Tibial nerve (tissue), 4 donors: ENCODE results near the gene PPM1L. TPM values are rescaled to one million over a fixed set of nuclear protein-coding genes. Genes with fewer than 3 reads are reported as not detected.

ENCODE experiments used
- DNase-seq, 2 donors: peaks; one replicate each; pipeline ENCODE4 v3.0.0-alpha.2; 2019; ENCODE audit warnings: low spot score in 2 of 2
- H3K27ac ChIP-seq, 4 donors: fragments of 200-600 bp; sonication (generic) in 3 of 4; one replicate each; pipeline ENCODE4 v1.5.1; 2017 to 2019; ENCODE audit warnings: mild to moderate bottlenecking in 1 of 4
- H3K27me3 ChIP-seq, 2 donors: fragments of 200-600 bp; sonication (generic) in 1 of 2; one replicate each; pipeline versions ENCODE4 v1.5.1 to v1.6.0; 2017 to 2019
- H3K36me3 ChIP-seq, 3 donors: fragments of 200-600 bp; sonication (generic); one replicate each; pipeline ENCODE4 v1.5.1; 2018 to 2019
- H3K4me1 ChIP-seq, 4 donors: fragments of 200-600 bp; sonication (generic) in 3 of 4; one replicate each; pipeline ENCODE4 v1.5.1; 2017 to 2019
- H3K4me3 ChIP-seq, 4 donors: fragments of 200-600 bp; sonication (generic) in 3 of 4; one replicate each; pipeline ENCODE4 v1.5.1; 2017 to 2019; ENCODE audit warnings: mild to moderate bottlenecking in 1 of 4, moderate library complexity in 1 of 4
- H3K9me3 ChIP-seq, 4 donors: fragments of 200-600 bp; sonication (generic) in 3 of 4; one replicate each; pipeline ENCODE4 v1.5.1; 2017 to 2019
- EP300 ChIP-seq, 2 donors: sonication (generic); formaldehyde crosslinking; IDR thresholded peaks; one replicate each; pipeline ENCODE4 v1.6.1; 2017; ENCODE audit warnings: antibody characterized with exemption in 2 of 2, mild to moderate bottlenecking in 1 of 2
- POLR2A ChIP-seq, 2 donors: fragments of 450-650 bp; IDR thresholded peaks; one replicate each; pipeline ENCODE4 v1.6.1; 2017; ENCODE audit warnings: antibody characterized with exemption in 2 of 2, mild to moderate bottlenecking in 2 of 2, moderate library complexity in 2 of 2
- WGBS, 2 donors: methylation state at CpG; one replicate each; pipeline ENCODE4 v1.1.5; 2018; 5-methylcytosine and 5-hydroxymethylcytosine counted together
- total RNA-seq, 4 donors: library from RNA; depleted of rRNA; stranded (reverse); fragments of >200 nt; gene quantifications; one replicate each; pipeline ENCODE4 v1.1.0, GENCODE V29; 2016
- TF ChIP-seq, protein P1 (sequence below), 5 experiments: fragments of 200-600 bp in 3 of 5; fragments of 450-650 bp in 2 of 5; sonication (generic) in 3 of 5; IDR thresholded peaks; one replicate each; pipeline ENCODE4 v1.5.1; 2016 to 2019; ENCODE audit warnings: antibody characterized with exemption in 5 of 5, mild to moderate bottlenecking in 3 of 5, moderate library complexity in 2 of 5

Gene PPM1L
- total RNA-seq, 4 donors from 2014 or later: 13.2 to 41.0 (median 24.3) TPM

GRCh38 chr3:160773722-160774121 is 17.7 kb downstream of the PPM1L start:
- Histone ChIP-seq H3K27ac (no peak overlapping the region), H3K4me1 (peaks cover 0 to 2% (median 0%) of the 10 kb centered on the region in 4 donors), H3K4me3 (no peak overlapping the region), H3K36me3 (no peaks in the 10 kb centered on the region), H3K9me3 (no peaks in the 10 kb centered on the region), H3K27me3 (no peaks in the 10 kb centered on the region)
- TF ChIP-seq POLR2A (IDR thresholded peaks at IDR 0.05): no peak
- TF ChIP-seq, protein P1, sequence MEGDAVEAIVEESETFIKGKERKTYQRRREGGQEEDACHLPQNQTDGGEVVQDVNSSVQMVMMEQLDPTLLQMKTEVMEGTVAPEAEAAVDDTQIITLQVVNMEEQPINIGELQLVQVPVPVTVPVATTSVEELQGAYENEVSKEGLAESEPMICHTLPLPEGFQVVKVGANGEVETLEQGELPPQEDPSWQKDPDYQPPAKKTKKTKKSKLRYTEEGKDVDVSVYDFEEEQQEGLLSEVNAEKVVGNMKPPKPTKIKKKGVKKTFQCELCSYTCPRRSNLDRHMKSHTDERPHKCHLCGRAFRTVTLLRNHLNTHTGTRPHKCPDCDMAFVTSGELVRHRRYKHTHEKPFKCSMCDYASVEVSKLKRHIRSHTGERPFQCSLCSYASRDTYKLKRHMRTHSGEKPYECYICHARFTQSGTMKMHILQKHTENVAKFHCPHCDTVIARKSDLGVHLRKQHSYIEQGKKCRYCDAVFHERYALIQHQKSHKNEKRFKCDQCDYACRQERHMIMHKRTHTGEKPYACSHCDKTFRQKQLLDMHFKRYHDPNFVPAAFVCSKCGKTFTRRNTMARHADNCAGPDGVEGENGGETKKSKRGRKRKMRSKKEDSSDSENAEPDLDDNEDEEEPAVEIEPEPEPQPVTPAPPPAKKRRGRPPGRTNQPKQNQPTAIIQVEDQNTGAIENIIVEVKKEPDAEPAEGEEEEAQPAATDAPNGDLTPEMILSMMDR (IDR thresholded peaks at IDR 0.05): no peak
- no peak for TF ChIP-seq EP300 (IDR thresholded peaks at IDR 0.05)
- no peak for DNase-seq

GRCh38 chr3:160774172-160774571 is 18.1 kb downstream of the PPM1L start:
- Histone ChIP-seq H3K36me3 (no peaks in the 10 kb centered on the region), H3K4me1 (peaks cover 0 to 5% (median 0%) of the 10 kb centered on the region in 4 donors), H3K27me3 (no peaks in the 10 kb centered on the region), H3K9me3 (no peaks in the 10 kb centered on the region), H3K27ac (no peak overlapping the region), H3K4me3 (no peak overlapping the region)
- DNase-seq: no peak
- TF ChIP-seq EP300 (IDR thresholded peaks at IDR 0.05): no peak
- TF ChIP-seq POLR2A (IDR thresholded peaks at IDR 0.05): no peak
- TF ChIP-seq, protein P1 (IDR thresholded peaks at IDR 0.05): no peak
- WGBS, 2 donors: 83 to 88% methylated on average over 3 of the region's 3 CpGs

DNA sequence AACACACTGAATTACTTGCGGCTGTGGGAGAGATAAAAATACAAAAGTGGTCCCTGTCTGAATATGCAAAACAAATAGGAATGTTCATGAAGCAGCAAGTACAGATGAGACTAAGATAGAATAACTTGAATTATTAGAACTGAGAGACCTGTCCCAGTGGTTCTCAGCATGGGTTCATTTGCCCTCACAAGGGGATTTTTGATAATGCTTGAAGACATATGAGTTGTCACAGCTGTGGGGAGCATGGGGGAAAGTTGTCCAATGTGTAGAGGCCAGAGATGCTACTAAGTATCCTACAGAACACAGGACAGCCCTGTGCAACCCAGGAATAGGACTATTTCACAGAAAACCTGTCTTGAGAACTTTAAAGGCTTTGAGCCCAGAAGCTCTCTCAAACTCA is 22.4 kb downstream of the PPM1L start:
- H3K27ac ChIP-seq: no peak overlapping the region
- TF ChIP-seq, protein P1 (IDR thresholded peaks at IDR 0.05): no peak
- TF ChIP-seq EP300 (IDR thresholded peaks at IDR 0.05) (no peak), POLR2A (IDR thresholded peaks at IDR 0.05) (no peak)
- H3K36me3 ChIP-seq: no peaks in the 10 kb centered on the region
- DNase-seq: no peak
- no peaks in the 10 kb centered on the region for H3K9me3 ChIP-seq
- peaks cover 0 to 5% (median 0%) of the 10 kb centered on the region in 4 donors for H3K4me1 ChIP-seq
- WGBS, 2 donors: 29 to 50% methylated on average over 1 of the region's 1 CpG
- no peaks in the 10 kb centered on the region for H3K27me3 ChIP-seq
- H3K4me3 ChIP-seq: no peak overlapping the region

DNA sequence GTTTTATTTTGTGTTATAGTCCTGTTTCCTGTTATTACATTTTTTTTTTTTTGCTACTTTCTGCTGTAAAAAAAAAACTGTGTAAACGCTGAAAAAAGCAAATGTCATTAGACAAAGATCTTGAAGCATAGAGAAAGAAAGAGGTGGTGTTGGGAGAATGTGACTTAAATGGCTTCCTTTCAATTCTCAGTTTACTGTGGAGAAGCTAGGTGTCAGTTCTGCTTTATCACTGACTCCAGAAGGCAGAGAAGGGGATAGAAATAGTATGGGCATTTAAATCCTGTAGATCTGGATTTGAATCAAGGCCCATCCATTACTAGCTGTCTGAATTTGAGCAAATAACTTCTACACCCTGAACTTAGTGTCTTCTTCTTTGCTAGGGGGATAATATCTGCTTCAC is 23.0 kb downstream of the PPM1L start:
- peaks cover 0 to 5% (median 0%) of the 10 kb centered on the region in 4 donors for H3K4me1 ChIP-seq
- H3K36me3 ChIP-seq: no peaks in the 10 kb centered on the region
- no peaks in the 10 kb centered on the region for H3K9me3 ChIP-seq
- TF ChIP-seq, protein P1 (IDR thresholded peaks at IDR 0.05): no peak
- TF ChIP-seq EP300 (IDR thresholded peaks at IDR 0.05): no peak
- TF ChIP-seq POLR2A (IDR thresholded peaks at IDR 0.05): no peak
- H3K27me3 ChIP-seq: no peaks in the 10 kb centered on the region
- H3K4me3 ChIP-seq: no peak overlapping the region
- 36 to 52% methylated on average over 1 of the region's 1 CpG for WGBS, 2 donors
- no peak for DNase-seq
- H3K27ac ChIP-seq: no peak overlapping the region

DNA sequence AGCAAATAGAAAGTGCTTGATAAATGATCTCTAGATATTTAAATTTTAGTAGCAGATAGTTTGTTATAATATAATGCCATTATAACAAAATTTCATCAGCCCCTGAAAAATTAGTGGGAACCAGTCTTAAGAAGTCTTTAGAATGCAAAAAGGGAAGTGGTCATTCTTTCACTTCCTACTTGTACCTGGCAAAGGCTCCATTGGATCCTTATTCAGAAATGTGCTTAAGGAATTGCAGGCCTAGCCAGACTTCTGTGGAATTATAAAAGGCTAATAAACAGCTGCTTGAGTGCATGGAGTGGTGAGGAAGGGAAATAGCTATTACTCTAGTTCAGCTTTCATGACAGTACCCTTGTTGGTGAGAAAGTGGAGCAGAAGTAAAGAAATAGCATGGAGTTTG is 24.2 kb downstream of the PPM1L start:
- H3K27me3 ChIP-seq: no peaks in the 10 kb centered on the region
- no peaks in the 10 kb centered on the region for H3K9me3 ChIP-seq
- TF ChIP-seq, protein P1 (IDR thresholded peaks at IDR 0.05): no peak
- peak in 1 of 2 donors; percentile 29 for TF ChIP-seq EP300 (IDR thresholded peaks at IDR 0.05)
- H3K36me3 ChIP-seq: no peaks in the 10 kb centered on the region
- no peak overlapping the region for H3K4me3 ChIP-seq
- peaks cover 0 to 5% (median 0%) of the 10 kb centered on the region in 4 donors for H3K4me1 ChIP-seq
- no peak overlapping the region for H3K27ac ChIP-seq
- no peak for DNase-seq
